ENCODE results near the gene SHLD1.

SHLD1 gene

DNA sequence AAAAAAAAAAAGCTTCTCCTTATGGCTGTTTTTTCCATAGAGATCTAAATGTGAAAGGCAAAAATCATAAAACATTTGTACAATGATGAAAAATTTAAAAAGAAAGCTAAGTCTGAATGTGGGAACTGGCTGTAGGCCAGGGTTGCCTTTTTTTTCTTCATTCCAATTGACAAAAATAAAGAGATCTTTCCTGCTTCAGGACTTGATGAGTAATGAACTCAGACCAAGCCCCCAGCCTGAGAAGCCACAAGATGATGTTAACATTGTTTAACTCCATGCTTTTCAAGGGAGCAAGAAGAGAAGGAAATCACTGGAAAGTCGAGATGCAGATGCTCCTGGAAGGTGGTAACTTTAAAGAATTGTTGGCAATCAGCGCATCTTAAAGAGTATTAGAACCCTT is 158.8 kb downstream of the SHLD1 start:
- DNase-seq = no peak

DNA sequence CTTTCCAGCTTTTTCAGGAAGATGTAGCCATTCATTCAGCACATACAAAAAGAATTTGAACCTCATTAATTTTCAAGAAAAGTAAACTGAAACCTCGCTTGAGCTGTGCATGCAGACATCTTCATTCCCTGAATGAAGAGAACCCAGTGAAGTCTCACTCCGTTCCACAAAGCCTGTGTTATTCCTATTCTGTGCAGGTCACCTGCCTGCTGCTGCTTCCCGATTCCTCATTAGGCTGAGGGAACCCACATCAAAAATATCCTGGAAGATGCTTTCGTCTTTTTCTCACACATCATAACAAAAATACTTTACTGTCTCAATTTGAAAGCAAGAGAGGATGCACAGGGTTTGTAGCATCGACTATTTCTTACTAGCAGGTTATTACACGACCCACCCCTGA is 160.0 kb downstream of the SHLD1 start:
- no peak for DNase-seq

DNA sequence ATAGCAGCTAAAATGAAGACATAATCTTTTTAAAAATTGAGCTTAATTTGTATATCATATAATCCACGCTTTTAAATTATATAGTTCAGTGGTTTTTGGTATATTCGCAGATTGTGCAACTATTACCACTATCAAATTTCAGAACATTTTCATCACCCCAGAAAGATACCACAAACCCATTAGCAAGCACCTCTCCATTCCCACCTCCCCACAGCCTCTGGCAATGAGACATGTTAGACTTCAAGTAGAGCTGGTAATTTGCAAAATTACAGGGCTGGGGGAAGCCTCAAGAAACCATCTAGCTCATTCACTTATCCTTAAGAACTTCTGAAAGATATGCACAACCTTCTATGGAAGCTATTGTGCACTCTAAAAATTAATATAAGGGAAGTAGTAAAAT is 163.0 kb downstream of the SHLD1 start:
- DNase-seq = no peak
